HG03135 (cell line): ENCODE measurements around the gene ZFPM1.

ENCODE experiments used
- ATAC-seq: cut with Tn5 transposase; IDR thresholded peaks from one replicate; pipeline ENCODE4 v1.9.1; 2021; ENCODE audit warnings: mild to moderate bottlenecking, moderate library complexity; ENCODE audit not compliant: unreplicated experiment

ZFPM1 gene

DNA sequence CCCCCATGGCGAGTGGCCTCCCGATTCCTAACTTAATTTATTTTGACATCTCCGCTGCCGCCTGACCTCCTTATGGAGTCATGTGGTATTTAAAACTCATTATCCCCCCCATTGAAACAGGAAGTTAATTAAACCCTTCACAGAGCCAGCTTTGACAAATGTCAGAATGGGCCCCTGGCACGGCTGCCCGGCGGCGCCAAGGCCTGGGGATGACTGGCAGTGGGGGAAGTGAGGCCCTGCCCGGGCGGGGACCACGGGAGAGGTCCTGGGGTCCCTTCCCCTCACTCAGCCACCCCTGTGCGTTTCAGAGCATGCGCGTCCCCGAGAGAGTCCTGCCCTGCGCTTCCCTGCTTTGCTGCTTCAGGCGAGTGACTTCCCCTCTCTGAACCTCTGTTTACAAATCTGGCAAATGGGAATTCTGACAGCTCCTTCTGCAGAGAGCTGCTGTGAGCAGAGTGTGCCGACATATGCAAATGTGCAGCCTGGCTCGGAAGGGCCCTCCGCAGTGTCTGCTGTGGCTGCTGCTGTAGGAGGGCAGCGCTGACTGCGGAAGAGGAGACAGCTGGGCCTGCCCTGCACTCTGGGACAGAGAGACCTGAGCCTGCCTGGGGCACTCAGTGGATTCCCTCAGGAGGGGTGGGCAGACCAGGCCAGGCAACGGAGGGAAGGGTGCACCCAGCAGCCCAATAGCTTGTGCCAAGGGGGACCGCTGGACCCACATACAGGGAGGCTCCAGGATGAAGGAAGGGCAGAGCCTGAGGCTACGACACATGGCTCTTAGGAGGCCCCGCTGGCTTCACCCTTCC, 4.4 kb upstream of the ZFPM1 start:
- ATAC-seq, result no peak

DNA sequence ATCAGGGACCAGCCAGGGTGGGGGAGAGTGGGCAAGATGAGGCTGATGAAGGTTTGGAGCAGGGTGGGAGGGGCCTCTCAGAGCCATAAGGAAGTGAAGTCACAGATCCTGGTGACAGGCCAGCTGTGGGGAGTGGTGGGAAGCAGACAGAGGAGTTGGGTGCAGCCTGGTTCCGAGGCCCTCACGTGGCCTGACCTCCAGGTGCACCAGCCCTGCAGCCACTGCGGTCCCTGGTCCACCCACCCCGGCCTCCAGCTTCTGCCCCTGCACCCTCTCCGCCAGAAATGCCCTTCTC, 3.9 kb upstream of the ZFPM1 start:
- ATAC-seq, result no peak

DNA sequence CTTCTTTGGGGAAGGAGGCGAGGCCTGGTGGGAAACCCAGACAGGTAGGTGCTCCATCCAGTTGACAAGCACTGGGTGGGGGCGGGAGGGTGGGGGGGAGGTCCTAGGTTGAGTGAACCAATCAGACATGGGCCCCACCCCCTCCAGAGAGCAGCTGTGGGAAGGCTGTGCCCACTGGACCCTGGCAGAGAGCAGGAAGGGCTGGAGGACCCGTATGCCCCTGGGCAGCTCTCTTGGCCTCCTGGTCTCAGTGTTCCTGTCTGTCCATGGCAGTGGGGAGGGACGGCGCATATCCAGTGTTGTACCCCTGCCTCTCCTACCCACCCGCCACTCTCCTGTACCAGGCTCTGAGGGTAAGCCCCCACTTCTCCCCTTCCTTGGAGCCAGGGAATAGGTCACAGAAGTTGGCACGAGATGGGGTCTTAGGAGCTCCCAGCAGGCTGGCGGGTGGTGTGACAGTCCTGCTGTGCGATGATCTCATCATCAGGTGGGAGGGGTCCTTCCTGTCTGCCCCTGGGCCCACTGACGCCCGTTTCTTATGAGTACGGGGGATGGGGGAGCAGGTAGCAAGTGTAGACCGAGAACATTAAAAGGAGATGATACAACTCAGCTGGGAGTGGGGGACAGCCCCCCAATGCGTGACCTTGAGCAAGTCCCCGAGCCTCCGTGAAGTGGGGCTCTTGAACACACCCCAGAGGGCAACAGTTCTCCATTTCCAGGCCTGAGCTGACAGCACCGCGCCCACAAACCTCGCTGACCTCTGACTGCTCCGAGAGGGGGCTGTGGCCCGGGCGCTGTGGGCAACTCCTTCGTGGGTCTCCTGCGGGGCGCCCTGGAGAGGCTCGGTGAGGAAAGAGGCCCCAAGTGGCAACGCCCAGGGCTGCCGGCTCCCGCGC, 1.2 kb upstream of the ZFPM1 start:
- no peak for ATAC-seq

DNA sequence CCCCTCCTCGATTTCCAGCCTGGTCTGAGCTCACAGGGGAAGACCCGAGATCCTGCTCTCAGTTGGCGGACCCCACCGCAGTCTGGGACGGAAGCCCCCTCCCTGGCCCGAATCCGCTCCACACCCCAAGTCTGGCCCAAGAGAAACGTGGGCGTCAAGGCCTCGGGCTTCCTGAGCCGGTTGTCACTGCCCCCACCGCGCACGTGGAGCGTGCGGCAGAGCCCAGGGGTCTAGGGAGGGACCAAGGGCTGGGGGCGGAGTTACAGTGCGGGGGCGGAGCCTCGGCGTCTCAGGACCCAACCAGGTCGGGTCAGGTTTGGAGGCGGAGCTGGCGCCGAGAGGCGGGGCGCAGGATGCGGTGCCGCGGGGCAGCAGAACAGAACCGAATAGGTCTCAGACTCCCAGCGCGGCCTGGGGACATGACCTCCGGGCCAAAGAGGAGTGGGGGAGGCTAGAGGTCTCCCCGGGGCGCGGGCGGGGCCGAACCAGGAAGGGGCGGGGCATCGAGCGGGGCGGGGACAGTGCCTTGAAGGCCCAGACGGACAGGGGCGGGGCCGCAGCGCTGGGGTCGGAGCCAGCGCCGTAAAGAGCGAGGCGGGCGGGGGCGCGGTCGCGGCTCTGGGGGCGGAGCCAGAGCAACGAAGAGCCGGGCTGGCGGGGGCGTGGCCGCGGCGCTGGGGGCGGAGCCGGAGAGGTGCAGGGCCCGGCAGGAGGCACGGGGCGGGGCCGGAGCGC, 431 bp upstream of the ZFPM1 start:
- peak; percentile 63 for ATAC-seq

DNA sequence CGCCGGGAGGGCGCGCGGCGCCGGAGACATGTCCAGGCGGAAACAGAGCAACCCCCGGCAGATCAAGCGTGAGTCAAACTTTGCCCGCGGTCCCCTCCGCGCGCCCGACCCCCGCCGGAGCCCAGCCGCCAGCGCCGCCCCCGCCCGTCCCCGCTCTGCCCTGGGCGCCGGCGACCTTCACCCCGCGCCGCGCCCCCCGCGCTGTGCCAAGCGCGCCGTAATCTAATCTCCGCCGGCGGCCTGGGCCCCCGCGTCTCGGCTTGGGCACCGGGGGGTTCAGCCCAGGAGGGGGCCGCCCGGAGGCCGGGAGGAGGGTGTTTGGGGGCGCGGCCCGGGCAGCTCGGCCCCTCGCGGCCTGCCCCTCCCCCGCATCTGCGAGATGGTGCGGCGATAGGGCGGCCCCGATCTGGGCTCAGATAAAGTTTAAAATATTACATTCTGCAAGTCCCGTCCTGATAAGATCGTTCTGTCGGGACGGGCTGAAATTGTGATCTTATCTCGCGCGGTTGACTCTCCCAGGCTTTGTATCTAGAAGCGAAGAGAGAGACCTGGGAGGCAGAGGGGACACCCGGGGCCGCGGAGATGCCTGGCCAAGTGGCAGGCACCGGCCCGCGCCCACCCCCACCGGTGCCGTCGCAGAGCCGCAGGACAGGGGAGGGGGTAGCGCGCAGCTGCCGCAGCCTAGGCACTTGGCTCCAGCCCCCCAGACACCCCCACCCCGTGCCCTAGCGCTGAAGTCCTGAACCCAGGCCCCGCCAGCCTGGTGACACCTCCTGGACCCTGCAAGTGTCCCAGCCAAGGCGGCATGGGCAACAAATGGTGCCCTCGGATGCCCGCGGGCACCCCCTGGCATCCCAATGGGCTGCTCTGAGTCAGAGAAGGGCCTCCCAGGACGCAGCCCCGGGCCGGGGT, 787 bp downstream of the ZFPM1 start:
- ATAC-seq, result no peak

DNA sequence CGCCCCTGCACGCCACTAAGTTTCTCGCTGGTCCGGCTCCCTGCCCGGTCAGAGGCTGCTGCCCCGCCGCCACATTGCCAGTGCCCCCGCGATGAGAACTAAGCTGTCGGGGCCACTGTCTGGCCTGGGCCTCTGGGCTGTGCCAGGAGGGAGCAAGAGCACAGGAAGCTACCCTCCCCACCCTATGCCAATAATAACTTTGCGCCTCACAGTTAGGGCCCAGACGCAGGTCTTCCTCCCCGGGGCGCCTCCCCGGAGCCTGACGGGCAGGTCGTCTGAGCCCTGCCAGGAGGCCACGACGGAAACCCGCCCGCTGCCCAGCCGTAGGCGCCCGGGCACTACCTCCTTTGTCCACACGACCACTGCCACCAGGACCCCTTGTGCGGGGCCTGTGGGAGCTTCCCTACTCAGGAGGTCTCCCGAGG, 1.5 kb downstream of the ZFPM1 start:
- no peak for ATAC-seq

- ATAC-seq, result no peak
Observed at GRCh38 chr16:88455610-88456355, 2.7 kb downstream of the ZFPM1 start.

GRCh38 chr16:88456356-88457292, 3.5 kb downstream of the ZFPM1 start:
- no peak for ATAC-seq

- no peak for ATAC-seq
Observed at GRCh38 chr16:88458039-88458772, 5.1 kb downstream of the ZFPM1 start.

DNA sequence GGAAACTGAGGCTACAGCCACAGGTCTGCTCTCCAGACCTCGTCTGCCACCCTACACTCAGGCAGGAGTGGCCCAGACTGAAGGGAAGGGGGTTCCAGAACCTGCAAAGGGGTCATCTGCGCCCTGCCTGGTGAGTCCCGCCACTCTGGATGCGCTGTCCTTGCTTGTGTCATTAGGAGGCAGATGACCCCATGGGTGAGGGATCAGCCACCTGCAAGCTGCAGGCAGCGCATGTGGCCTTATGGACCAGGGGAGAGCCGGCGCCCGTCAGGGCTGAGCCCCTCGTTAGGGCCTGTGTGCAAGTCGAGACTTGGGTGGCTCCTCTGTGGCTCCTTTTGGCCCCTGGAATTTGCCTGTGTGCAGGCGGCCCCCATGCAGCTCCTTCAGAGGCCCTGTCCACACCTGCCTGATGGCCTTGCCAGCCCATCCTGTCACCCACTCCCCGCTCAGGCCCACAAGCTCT, 5.7 kb downstream of the ZFPM1 start:
- no peak for ATAC-seq

DNA sequence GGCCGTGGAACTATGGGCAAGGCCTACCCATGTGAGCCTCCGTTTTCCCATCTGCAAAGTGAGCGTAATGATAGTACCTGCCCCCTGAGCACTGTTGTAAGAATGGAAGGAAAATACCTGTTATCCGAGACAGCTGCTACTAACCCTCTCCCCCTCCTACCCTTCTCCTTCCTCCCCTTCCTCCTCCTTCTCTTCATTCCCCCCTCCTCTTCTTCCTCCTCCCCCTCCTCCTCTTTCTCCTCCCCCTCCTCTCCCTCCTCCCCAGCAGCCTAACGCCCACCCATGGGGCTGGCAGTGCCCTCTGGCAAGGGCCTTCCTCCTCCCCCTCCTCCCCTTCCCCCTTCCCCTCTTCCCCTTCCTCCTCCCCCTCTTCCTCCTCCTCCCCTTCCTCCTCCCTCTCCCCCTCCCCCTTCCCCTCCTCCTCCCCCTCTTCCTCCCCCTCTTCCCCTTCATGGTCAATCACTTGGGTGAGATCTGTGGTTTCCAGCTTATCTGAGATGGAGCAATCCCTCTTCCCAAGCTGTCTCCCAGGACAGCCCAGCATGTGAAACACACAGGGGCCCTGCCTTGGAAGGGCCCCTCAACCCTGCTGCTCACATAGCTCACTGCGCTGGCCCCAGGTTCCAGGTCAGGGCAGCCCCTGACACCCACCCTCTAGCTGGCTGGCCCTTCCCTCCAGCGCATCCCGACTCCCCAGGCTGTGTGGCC, 6.4 kb downstream of the ZFPM1 start:
- no peak for ATAC-seq

- ATAC-seq, result no peak
Observed at GRCh38 chr16:88460496-88461330, 7.6 kb downstream of the ZFPM1 start.

GRCh38 chr16:88461331-88462269, 8.5 kb downstream of the ZFPM1 start:
- no peak for ATAC-seq

GRCh38 chr16:88462396-88462795, 9.3 kb downstream of the ZFPM1 start:
- ATAC-seq, result no peak

DNA sequence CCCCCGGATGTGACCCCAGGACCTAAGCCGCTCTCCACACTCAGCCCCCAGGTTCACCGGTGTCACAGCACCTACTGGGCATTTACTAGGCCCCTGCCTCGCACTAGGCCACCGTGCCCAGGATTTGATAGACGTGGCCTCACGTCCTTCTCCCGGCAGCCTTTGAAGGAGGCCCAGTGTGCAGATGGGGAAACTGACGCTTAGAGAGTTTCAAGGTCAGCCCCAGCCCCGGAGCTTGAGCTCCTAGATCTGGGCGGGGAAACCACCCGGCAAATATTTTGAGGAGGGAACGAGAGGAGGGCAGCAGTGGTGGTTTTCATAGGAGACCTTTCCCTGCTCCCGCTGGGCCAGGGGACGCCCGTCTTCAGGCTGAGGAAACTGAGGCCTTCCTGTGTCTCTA, 10.3 kb downstream of the ZFPM1 start:
- ATAC-seq, result no peak
